ENCODE results near the gene ZFYVE19.
"Not testable (repeated sequence)": the region's sequence is repeated elsewhere in the genome, so short reads cannot be mapped to it uniquely, and the experiment has no call there.

ZFYVE19 gene

DNA sequence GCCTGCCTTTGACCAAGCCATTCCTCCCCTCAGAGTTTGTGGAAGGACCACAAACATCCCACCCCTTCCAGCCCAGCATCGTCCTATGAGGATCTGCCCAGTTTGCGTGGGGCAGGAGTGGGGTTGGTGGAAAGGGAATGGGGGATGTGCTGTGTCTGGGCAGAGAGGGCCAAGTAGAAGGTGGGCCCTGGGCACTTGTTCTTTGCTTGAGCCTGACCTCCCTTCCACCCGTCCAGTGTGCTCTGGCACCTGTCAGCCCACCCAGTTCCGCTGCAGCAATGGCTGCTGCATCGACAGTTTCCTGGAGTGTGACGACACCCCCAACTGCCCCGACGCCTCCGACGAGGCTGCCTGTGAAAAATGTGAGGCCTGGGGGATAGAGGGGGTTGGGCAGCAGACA lies 47.3 kb downstream of the ZFYVE19 start:
- no peak for TF ChIP-seq CTCF (conservative IDR thresholded peaks at IDR 0.05)
- peak overlapping the region; percentile 92 for H3K27ac ChIP-seq

DNA sequence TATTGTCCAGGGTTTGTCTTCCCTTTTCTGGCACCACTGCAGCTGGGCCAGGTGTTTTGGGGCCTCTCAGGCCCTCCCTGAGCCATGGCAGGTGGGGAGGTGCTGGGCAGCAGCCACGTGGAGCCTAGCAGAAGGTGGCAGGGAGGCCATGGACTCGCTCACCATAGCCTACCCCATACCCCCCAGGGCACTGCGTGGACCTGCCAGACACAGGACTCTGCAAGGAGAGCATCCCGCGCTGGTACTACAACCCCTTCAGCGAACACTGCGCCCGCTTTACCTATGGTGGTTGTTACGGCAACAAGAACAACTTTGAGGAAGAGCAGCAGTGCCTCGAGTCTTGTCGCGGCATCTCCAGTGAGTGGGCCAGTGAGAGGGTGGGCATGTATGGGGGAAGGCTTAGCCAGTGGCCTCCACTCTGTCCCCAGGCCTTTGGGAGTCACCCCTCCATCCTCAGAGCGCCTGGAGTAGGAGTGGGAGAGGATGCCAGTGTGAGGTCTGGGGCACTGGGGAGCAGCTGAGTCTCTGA lies 48.9 kb downstream of the ZFYVE19 start:
- no peak for TF ChIP-seq CTCF (conservative IDR thresholded peaks at IDR 0.05)
- H3K27ac ChIP-seq: peak overlapping the region; percentile 92

GRCh38 chr15:40856746-40857145 lies 49.9 kb downstream of the ZFYVE19 start:
- no peak for TF ChIP-seq CTCF (conservative IDR thresholded peaks at IDR 0.05)
- peak overlapping the region; percentile 92 for H3K27ac ChIP-seq

DNA sequence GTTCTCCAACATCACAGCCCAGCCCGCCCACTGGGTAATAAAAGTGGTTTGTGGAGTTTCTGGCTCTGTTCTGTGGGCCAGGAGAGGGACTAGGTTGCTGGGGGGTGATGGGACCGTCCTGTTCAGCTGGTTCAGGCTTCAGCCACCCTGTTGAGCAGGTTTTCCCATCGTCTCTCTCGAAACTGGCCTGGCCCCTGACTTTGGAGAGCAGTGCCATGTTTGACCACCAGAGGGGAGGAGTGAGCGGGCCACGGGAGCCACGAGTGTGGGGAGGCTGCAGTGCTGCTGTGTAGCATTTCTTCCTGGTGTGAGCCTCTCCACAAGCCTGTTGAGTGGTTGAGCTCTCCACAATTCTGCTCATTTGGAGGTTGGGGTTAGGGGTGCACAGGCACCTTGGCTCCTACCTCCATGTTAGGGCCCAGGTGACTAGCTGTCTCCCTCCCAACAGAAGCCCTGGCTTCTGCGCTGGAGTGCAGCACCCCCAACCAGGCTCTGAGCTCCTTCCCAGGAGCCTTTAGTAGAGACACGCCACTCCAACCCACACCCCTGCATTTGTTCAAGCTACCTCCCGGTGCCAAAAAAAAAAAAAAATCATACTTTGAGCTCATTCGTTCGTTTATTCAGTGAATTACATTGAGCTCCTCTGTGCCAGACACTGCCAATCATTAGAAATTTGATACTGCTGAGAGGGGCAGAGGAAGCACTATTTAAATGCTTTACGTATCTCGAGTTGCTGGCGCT lies 50.9 kb downstream of the ZFYVE19 start:
- TF ChIP-seq CTCF (conservative IDR thresholded peaks at IDR 0.05): peak; percentile 97
- H3K27ac ChIP-seq: peak overlapping the region; percentile 92

GRCh38 chr15:40858706-40859105 lies 51.8 kb downstream of the ZFYVE19 start:
- H3K27ac ChIP-seq: no peak overlapping the region
- no peak for TF ChIP-seq CTCF (conservative IDR thresholded peaks at IDR 0.05)

- H3K27ac ChIP-seq: no peak overlapping the region
- TF ChIP-seq CTCF (conservative IDR thresholded peaks at IDR 0.05): peak; percentile 81
Observed at GRCh38 chr15:40859206-40859851, 52.4 kb downstream of the ZFYVE19 start.

- not testable (repeated sequence) for H3K27ac ChIP-seq
Observed at GRCh38 chr15:40861147-40861546, 54.3 kb downstream of the ZFYVE19 start.
